Sciatic nerve (tissue), 2 donors: Measurements from ENCODE around the gene MYMX. TPM values are rescaled to one million over a fixed set of nuclear protein-coding genes. Genes with fewer than 3 reads are reported as not detected.
"Not testable (repeated sequence)": the region's sequence is repeated elsewhere in the genome, so short reads cannot be mapped to it uniquely, and the experiment has no call there.

Experiments used
- ATAC-seq: fragments of 200-7000 bp; cut with Tn5 transposase; one replicate; pipeline ENCODE4 v1.9.1; 2020; ENCODE audit warnings: mild to moderate bottlenecking, moderate library complexity
- DNase-seq: peaks from one replicate; pipeline ENCODE4 v3.0.0-alpha.2; 2020; ENCODE audit warnings: low spot score
- intact Hi-C: fragments of 100-400 bp; cut with DNase I; formaldehyde crosslinking; loops from one replicate; pipeline ENCODE4 v1.14.2; 2022
- total RNA-seq: library from RNA; stranded (reverse); fragmentation: NEBNext Ultra II Directional; extraction: Animal tissue kit (Norgen Biotek cat#: 25700); gene quantifications from one replicate; pipeline ENCODE4 v1.2.1, GENCODE V29; 2021
- donor health status: DM: no; HTN: no; CAD: no.
- donor health status: DM: no; HTN: no; CAD: no.

MYMX gene
- 2.1 TPM for total RNA-seq

DNA sequence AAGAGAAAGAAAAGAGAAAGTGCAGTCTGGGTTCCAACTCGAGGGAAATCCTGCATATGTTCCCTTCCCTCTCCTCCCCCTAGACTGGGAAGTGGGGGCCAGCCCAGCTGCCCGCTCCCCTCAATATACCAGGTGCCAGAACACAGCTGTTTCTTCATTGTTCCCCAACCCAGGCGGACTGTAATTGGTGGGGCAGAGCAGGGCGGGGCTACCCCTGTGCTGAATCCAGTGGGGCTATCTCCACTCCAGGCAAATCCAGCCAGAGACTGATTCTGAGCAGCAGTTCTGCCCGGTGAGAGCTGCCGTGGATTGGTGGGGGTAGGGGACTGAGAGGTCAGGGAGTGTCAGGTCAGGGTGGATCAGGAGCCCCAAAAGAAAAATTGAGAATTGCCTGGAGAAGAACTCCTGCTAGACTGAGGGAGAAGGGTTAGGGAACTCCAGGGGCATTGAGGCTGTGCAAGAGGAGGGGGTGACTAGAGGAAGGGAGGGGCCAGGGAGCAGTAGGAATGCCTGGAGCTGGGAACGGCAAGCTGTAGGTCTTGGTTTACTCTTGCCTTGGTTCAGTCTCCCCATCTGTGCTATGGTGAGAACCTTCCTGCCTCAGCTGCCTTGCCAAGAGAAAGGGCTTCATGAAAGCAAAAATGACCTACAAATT is at the start of gene MYMX:
Gene MYMX, plus strand, starts transcription at position 250 of the 655 bp plus-strand sequence. CDS start 546 bp downstream, outside the sequence.
- intact Hi-C loops: no loop called here
- DNase-seq: no peak
- ATAC-seq: peak; percentile 7

DNA sequence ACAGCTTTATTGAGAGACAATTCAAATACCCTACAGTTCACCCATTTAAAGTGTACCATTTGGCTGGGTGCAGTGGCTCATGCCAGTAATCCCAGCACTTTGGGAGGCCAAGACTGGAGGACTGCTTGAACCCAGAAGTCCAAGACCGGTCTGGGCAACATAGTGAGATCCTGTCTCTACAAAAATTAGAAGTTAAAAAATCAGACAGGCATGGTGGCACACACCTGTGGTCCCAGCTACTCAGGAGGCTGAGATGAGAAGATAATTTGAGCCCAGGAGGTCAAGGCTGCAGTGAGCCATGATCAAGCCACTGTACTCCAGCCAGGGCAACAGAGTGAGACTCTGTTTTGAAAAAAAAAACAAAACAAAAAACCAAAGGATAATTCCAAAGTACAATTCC is 49.2 kb upstream of the MYMX start:
- intact Hi-C loops: no loop called here
- ATAC-seq: no peak
- no peak for DNase-seq

DNA sequence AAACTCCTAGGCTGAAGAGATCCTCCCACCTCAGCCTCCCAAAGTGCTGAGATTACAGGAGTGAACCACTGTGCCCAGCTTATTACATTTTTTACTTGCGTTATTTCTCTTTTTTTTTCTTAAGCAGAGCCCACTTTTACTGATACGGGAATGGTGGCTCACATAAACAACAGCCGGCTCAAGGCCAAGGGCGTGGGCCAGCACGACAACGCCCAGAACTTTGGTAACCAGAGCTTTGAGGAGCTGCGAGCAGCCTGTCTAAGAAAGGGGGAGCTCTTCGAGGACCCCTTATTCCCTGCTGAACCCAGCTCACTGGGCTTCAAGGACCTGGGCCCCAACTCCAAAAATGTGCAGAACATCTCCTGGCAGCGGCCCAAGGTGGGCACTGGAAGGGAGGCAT is 47.6 kb upstream of the MYMX start:
- intact Hi-C loops: no loop called here
- no peak for ATAC-seq
- no peak for DNase-seq

DNA sequence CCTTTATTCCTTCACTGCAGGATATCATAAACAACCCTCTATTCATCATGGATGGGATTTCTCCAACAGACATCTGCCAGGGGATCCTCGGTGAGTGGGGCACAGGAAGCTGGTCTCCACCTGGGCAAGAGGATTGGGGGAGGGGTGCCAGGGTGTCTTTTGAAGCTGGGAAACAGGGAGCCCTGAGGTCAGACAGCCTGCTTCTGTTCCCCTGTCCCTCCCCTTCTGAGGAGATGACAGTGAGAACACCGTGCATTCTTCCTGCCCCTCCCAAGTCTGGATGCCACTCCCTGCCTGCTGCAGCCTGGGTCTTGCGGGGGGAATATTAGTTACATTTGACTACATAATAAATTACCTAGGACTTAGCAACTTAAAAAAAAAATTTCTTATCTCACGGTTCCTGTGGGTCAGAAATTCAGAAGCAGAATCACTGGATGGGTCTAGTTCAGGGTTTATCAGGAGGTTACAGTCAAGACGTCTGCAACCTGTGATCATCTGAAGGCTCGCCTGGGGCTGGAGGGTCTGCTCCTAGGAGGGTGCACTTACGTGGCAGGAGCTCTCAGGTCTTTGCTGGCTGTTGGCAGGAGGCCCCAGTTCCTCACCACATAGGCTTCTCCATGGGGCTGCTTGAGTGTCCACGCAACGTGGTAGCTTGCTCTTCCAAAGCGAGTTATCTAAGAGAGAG is 46.7 kb upstream of the MYMX start:
- ATAC-seq (no peak), DNase-seq (no peak)
- intact Hi-C loops: no loop called here

DNA sequence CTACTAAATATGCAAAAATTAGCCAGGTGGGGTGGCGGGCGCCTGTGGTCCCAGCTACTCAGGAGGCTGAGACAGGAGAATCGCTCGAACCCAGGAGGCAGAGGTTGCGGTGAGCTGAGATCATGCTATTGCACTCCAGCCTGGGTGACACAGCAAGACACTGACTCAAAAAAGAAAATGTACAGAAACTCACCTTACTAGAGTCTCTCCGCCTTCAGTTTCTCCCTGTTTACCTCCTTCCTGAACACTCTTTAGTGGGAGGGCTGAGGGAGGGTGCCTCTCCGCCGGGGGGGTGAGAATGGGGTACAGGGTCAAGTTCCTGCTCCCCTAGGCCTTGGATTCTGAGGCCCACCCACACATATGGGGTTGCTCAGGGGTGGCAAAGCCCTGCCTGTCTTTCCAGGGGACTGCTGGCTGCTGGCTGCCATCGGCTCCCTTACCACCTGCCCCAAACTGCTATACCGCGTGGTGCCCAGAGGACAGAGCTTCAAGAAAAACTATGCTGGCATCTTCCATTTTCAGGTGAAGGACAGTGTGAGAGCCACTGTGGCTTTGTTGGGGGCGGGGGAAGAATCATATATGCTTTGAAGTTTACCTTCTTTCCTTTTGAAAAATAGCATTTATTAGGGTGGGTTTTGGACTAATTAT is 44.7 kb upstream of the MYMX start:
- ATAC-seq (no peak), DNase-seq (no peak)
- intact Hi-C loops: no loop called here

DNA sequence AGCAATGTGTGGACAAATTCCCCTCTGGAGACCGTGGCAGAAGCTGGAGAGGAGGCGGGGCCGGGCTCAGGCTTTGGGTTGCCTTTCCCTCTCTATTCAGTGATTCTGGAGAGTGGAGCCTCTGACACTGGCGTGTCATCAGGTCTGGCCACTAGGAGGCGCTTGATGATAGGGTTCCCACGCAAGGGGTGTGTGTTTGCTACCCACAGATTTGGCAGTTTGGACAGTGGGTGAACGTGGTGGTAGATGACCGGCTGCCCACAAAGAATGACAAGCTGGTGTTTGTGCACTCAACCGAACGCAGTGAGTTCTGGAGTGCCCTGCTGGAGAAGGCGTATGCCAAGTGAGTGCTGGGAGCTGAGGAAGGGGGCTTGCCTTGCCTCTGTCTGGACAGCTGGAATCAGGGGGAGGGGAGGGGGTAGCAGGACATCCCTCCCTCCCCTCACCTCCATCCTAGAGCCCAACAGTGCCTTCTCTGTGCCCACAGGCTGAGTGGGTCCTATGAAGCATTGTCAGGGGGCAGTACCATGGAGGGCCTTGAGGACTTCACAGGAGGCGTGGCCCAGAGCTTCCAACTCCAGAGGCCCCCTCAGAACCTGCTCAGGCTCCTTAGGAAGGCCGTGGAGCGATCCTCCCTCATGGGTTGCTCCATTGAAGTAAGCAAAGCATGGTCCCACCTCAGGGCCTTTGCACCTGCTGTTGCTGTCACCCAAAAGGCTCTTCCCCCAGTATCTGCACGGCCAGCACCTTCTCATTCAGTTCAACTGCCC is 43.8 kb upstream of the MYMX start:
- DNase-seq (peak; percentile 95), ATAC-seq (peak; percentile 93)
- intact Hi-C loops: loop anchor here (1.0 kb wide), 1 partner anchor 168 kb away; no protein-coding TSS in a partner anchor

DNA sequence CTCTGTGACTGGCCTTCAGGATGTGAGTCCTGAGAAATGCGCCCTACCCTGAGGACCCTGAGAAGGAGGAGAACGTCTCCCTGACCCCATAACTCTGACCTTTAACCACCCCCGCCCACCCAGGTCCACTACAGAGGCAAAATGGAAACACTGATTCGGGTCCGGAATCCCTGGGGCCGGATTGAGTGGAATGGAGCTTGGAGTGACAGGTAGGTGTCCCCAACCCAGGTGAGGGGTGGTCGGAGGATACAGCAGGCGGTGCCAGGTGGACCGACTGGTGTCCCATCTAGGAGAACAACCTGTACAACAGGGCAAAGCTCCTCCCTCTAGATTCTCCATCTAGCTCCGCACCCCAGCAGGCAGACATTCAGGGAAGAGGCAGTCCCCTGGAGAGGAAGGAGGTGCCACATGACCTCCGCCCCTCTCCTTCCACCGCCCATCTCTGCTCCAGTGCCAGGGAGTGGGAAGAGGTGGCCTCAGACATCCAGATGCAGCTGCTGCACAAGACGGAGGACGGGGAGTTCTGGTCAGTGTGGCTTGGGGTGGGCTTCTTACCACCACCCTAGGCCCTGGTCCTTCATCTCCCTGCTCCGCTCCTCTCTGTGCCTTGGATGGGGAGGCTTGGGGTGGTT is 40.5 kb upstream of the MYMX start:
- intact Hi-C loops: loop anchor here (1.0 kb wide), 1 partner anchor 44 kb away; no protein-coding TSS in a partner anchor
- ATAC-seq: no peak
- DNase-seq: no peak

DNA sequence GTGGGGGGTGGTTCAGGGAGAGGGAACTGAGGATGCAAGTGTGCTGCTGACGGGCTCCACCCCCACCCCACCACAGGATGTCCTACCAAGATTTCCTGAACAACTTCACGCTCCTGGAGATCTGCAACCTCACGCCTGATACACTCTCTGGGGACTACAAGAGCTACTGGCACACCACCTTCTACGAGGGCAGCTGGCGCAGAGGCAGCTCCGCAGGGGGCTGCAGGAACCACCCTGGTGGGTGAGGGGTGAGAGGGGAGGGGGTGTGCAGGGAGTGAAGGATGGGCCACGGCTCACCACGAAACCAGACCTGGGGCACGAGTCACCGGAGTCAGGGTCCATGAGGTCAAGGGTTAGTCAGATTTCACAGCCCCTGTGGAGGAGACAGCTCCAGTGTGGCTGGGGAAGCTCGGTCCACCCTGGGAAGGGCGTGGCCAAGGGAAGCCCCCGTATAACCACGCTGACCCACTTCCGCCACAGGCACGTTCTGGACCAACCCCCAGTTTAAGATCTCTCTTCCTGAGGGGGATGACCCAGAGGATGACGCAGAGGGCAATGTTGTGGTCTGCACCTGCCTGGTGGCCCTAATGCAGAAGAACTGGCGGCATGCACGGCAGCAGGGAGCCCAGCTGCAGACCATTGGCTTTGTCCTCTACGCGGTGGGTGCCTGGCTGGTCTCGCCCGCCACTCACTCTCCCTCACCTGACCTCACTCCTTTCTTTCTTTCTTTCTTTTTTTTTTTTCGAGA is 39.8 kb upstream of the MYMX start:
- no peak for DNase-seq
- no peak for ATAC-seq
- intact Hi-C loops: loop anchor here (1.0 kb wide), 1 partner anchor 43 kb away; no protein-coding TSS in a partner anchor

DNA sequence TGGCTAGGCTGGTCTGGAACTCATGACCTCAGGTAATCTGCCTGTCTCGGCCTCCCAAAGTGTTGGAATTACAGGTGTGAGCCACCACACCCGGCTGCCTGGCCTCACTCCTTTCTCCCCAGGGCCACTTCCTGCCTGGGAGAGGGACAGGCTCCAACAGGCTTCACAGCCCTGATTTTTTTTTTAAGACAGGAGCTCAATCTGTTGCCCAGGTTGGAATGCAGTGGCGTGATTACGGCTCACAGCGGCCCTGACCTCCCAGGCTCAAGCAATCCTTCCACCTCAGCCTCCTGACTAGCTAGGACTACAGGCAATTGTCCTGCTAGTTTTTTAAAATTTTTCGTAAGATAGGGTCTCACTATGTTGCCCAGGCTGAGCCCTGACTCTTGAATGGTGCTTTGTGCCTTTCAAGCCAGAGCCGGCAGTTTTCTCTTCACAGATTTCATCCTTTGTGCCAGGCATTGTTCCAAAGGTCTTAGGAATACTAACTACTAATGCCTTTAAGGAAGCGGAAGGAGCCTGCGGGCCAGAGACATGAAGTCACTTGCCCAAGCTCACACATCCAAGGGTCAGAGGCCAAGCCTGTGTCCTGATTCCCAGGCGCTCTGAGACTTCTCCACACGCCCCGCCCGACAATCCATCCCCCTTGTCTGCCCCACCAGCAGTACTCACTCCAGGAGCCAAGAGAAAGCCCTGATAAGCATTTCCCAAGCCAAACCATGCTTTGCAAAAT is 38.9 kb upstream of the MYMX start:
- intact Hi-C loops: no loop called here
- peak; percentile 73 for DNase-seq
- ATAC-seq: peak; percentile 83

DNA sequence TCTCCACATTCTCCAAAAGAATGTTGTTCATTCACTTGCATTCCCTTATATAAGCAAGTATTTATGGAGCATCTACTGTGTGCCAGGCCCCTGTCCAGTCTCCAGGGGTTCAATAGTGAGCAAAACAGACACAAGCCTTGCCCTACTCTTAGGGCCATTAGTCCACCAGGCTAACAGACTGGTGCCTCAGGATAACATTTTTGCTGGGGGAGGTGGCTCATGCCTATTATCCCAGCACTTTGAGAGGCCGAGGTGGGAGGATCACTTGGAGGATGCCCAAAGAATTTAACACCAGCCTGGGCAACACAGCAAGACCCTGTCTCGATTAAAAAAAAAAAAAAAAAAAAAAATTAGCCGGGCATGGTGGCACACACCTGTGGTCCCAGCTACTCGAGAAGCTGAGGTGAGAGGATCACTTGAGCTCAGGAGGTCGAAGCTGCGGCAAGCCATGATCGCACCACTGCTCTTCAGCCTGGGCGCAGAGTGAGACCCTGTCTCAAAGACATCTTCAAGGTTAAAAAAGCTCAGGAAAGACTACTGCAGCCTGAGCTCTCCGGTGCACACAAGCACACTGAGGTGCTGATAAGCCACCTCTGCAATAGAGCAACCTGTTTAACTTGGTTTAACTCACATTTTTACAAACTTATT is 38.2 kb upstream of the MYMX start:
- intact Hi-C loops: no loop called here
- ATAC-seq (no peak), DNase-seq (no peak)

DNA sequence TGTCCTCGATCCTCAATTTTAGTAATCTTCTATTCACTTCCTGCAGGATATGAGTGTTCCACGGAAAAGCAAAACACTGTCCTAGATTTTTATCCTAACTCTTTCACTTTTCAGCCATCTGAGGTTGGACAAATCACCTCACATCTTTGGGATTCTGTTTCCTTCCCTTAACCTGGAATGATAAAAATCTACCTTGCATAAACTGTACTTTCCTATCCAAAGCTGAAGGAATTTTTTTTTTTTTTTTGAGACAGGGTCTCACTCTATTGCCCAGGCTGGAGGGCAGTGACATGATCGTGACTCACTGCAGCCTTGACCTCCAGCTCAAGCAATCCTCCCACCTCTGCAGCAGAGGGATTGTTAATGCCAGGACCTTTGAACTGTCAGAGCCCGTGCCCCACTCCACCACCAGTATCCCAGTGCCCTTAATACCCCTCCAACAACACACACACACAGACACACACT is 37.6 kb upstream of the MYMX start:
- intact Hi-C loops: no loop called here
- DNase-seq (no peak), ATAC-seq (no peak)

DNA sequence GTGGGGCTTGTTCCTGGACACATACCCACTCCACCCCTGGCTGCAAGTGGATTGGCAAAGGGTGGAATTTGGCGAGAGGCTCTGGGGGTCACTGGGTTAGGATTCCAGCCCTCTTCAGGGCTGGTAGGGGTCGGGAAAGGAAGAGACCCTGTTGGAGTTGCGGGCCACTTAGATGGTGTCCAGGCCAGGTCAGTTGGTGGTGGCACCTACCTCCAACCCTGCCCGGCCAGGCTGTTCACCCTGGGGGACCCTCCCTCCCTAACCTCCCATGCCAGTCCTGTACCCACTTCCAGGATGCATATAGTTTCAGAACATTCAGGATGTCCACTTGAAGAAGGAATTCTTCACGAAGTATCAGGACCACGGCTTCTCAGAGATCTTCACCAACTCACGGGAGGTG is 37.1 kb upstream of the MYMX start:
- DNase-seq: no peak

DNA sequence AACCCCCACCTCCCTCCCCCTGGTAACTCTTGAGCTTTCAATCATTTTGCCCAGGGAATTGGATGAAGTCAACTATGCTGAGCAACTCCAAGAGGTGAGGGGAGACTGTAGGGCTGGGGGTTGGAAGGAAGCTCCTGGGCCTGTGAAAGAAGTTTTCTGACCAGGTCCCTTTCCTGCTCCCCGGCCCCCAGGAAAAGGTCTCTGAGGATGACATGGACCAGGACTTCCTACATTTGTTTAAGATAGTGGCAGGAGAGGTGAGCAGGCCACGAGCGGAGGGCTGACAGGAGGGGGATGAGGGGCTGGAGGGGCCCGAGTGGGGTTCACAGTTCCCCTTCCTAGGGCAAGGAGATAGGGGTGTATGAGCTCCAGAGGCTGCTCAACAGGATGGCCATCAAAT is 36.3 kb upstream of the MYMX start:
- DNase-seq: no peak
- no peak for ATAC-seq
- intact Hi-C loops: no loop called here

More for the DNA sequence above, 37.1 kb upstream of the MYMX start:
- ATAC-seq: no peak
- intact Hi-C loops: no loop called here

DNA sequence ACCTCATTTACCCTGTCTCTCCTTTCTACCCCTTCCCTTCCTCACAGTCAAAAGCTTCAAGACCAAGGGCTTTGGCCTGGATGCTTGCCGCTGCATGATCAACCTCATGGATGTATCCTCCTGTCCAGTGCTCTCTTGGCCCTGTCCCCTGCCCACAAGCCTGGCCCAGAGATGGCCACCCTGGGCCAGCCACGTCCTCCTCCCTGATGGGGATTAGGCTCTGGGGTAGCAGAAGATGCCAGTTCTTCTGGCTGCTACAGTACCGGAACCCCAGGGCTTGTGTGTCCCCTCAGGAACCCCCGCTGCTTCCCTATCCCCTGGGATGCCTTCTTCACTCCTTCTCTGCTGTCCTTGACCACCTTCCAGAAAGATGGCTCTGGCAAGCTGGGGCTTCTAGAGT is 35.8 kb upstream of the MYMX start:
- ATAC-seq (no peak), DNase-seq (no peak)
- intact Hi-C loops: no loop called here

DNA sequence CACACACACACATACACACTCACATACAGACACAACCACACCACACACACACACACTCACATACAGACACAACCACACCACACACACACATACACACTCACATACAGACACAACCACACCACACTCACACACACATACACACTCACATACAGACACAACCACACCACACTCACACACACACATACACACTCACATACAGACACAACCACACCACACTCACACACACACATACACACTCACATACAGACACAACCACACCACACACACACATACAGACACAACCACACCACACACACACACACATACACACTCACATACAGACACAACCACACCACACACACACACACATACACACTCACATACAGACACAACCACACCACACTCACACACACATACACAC is 34.9 kb upstream of the MYMX start:
- DNase-seq, ATAC-seq, intact Hi-C loops: not testable (repeated sequence)

DNA sequence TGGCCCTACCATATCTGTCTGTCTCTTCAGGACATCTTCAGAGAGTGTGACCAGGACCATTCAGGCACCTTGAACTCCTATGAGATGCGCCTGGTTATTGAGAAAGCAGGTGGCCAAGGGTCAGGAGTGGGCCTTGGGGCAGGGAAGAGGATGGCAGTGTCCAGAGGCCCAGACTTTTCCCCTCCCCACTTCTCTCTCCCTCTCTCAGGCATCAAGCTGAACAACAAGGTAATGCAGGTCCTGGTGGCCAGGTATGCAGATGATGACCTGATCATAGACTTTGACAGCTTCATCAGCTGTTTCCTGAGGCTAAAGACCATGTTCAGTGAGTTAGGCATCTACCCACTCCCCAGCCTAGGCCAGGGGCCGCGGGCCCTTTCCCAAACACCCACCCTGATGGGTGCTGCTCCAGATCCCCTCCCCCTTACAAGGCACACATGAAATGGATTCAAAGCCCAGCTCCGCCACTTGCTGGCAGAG is 33.8 kb upstream of the MYMX start:
- no peak for DNase-seq
- intact Hi-C loops: no loop called here
- ATAC-seq: no peak

DNA sequence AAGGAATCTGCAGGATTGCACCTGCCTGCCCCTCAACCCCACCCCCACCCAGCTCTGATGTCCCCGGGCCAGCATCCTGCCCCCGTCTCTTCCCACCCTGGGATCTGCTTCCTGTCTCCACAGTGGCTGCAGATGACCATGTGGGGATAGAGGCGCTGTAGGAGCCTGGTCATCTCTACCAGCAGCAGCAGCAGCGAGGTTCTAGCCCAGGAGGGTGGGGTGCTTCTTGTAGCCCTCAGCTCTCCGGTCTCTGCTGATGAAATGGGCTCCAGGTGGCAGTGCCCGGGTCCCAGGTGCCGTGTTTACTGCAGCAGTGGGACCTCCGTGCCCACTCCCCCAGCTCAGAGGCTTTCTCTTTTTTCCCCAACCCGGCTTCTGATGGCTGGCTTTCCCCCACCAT is 32.9 kb upstream of the MYMX start:
- DNase-seq (no peak), ATAC-seq (no peak)
- intact Hi-C loops: no loop called here
